PC-9 (cell line): ENCODE measurements around the gene RAB15.

Experiments
- CTCF ChIP-seq: fragments of 200-600 bp; sonication (generic); conservative IDR thresholded peaks from 2 replicates; pipeline ENCODE4 v1.6.1; 2017; ENCODE audit warnings: mixed run types, antibody characterized with exemption, mild to moderate bottlenecking, moderate library complexity
- EZH2 ChIP-seq: fragments of 200-600 bp; sonication (generic); IDR thresholded peaks from 2 replicates; pipeline ENCODE4 v1.8.0; 2017; ENCODE audit warnings: antibody characterized with exemption, low read depth

GRCh38 chr14:64926398-64926995, 45.6 kb downstream of the RAB15 start:
- TF ChIP-seq CTCF = no peak
- TF ChIP-seq EZH2 = no peak
